ENCODE data around the gene NR2C1.
"Not testable (repeated sequence)": the region's sequence is repeated elsewhere in the genome, so short reads cannot be mapped to it uniquely, and the experiment has no call there.

The NR2C1 gene

GRCh38 chr12:95003921-95004272 is 69.5 kb downstream of the NR2C1 start:
- DNase-seq (ENCODE audit: insufficient read length, low spot score) (no peak), FAIRE-seq (no peak)
- TF ChIP-seq POLR2A (IDR thresholded peaks at IDR 0.05; ENCODE audit: low read depth, low read length), result no peak

GRCh38 chr12:95003213-95003920 is 70.1 kb downstream of the NR2C1 start, which contains the start of gene NDUFA12:
NDUFA12 (minus strand) TSS chr12:95003697; CDS start chr12:95003680, 17 bp downstream.
- FAIRE-seq (peak; percentile 97), DNase-seq (ENCODE audit: insufficient read length, low spot score) (peak; percentile 77)
- peak; percentile 86 for TF ChIP-seq POLR2A (IDR thresholded peaks at IDR 0.05; ENCODE audit: low read depth, low read length)

GRCh38 chr12:95002754-95003153 is 70.7 kb downstream of the NR2C1 start:
- no peak for DNase-seq (ENCODE audit: insufficient read length, low spot score)
- no peak for TF ChIP-seq POLR2A (IDR thresholded peaks at IDR 0.05; ENCODE audit: low read depth, low read length)
- FAIRE-seq, result peak; percentile 66

DNA sequence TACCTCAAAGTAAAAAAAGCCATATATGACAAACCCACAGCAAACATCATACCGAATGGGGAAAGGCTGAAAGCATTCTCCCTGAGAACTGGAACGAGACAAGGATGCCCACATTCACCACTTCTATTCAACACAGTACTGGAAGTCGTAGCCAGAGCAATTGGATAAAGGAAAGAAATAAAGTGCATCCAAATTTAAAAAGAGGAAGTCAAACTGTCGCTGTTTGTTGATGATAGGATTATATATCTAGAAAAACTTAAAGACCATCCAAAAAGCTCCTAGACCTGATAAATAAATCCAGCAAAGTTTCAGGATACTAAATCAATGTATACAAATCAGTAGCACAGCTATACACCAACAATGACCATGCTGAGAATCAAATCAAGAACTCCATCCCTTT is 75.1 kb downstream of the NR2C1 start:
- TF ChIP-seq POLR2A (IDR thresholded peaks at IDR 0.05; ENCODE audit: low read depth, low read length), result no peak
- DNase-seq (ENCODE audit: insufficient read length, low spot score), result no peak
- FAIRE-seq, result no peak

- FAIRE-seq (no peak), DNase-seq (ENCODE audit: insufficient read length, low spot score) (no peak)
- TF ChIP-seq POLR2A (IDR thresholded peaks at IDR 0.05; ENCODE audit: low read depth, low read length), result no peak
These were observed 75.7 kb downstream of the NR2C1 start for GRCh38 chr12:94997726-94998125.

DNA sequence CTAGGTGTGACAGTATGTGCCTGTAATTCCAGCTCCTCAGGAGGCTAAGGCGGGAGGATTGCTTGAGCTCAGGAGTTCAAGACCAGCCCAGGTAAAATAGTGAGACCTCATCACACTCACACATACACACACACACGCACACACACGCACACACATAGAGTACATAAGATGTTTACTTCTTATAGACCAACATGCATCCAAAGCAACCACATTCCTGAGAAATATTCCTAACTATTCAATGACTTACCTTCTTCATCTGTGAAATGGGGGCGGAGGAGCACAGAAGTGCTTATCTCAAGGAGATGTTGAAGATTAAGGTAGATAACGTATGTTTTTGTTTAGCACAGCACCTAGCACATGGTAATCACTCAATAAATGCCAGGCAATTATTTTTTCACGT is 76.4 kb downstream of the NR2C1 start:
- no peak for DNase-seq (ENCODE audit: insufficient read length, low spot score)
- TF ChIP-seq POLR2A (IDR thresholded peaks at IDR 0.05; ENCODE audit: low read depth, low read length), result no peak
- FAIRE-seq, result no peak

- peak; percentile 71 for DNase-seq (ENCODE audit: insufficient read length, low spot score)
- peak; percentile 99 for FAIRE-seq
- no peak for TF ChIP-seq POLR2A (IDR thresholded peaks at IDR 0.05; ENCODE audit: low read depth, low read length)
These were observed 79.1 kb downstream of the NR2C1 start for GRCh38 chr12:94994312-94994711.

DNA sequence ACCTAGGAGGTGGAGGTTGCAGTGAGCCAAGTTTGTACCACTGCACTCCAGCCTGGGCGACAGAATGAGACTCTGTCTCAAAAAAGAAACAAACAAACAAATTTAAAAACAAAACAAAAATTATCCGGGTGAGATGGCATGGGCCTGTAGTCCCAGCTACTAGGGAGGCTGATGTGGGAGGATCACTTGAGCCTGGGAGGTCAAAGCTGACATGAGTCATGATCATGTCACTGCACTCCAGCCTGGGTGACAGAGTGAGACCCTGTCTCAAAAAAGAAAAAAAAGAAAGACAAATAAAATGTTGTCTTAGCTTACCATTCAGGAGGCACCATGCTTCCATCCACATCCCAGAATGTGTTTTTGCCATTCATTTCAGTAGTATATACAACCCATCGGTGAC is 79.6 kb downstream of the NR2C1 start:
- not testable (repeated sequence) for FAIRE-seq; DNase-seq (ENCODE audit: insufficient read length, low spot score)

DNA sequence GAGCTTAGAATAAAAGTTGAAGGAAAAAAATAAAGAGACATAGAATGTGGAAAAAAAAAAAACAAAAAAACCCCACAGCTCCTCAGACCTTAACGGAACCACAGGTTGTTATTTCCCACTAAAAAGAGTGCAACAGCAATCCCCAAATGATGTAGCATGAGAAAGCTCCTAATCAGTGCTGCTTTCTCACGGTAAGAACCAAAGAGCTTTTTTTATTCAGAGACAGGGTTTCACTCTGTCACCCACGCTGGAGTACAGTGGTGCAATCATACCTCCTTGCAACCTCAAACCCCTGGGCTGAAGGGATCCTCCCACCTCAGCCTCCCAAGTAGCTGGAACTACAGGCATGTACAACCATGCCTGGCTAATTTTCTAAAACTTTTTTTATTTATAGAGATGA is 83.2 kb downstream of the NR2C1 start:
- TF ChIP-seq POLR2A (IDR thresholded peaks at IDR 0.05; ENCODE audit: low read depth, low read length), result no peak
- DNase-seq (ENCODE audit: insufficient read length, low spot score), result no peak
- no peak for FAIRE-seq

GRCh38 chr12:94988471-94988870 is 84.9 kb downstream of the NR2C1 start:
- DNase-seq (ENCODE audit: insufficient read length, low spot score), result no peak
- FAIRE-seq, result no peak
- TF ChIP-seq POLR2A (IDR thresholded peaks at IDR 0.05; ENCODE audit: low read depth, low read length), result no peak

DNA sequence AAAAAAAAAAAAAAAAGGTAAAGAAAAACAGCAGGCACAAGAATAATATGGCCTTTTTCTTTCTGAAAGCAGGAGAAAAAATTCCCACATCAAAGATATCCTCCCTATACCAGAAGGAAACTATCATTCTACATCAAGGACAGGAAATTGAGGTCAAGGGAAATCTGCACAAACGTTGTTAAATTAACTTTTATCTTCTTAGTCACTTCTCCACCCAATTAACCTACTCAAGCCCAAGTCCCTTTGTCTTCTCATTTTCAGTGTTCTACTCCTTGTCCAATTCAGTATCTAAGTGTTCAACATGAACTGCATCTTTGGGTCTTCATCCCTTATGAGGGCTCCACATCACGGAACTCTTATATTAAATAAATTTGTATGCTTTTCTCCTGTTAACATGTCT is 85.6 kb downstream of the NR2C1 start:
- FAIRE-seq, result no peak
- TF ChIP-seq POLR2A (IDR thresholded peaks at IDR 0.05; ENCODE audit: low read depth, low read length), result no peak

GRCh38 chr12:94987076-94987669 is 86.2 kb downstream of the NR2C1 start:
- no peak for TF ChIP-seq POLR2A (IDR thresholded peaks at IDR 0.05; ENCODE audit: low read depth, low read length)
- DNase-seq (ENCODE audit: insufficient read length, low spot score) (no peak), FAIRE-seq (no peak)

More for the DNA sequence above, 85.6 kb downstream of the NR2C1 start:
- DNase-seq (ENCODE audit: insufficient read length, low spot score), result no peak

- DNase-seq (ENCODE audit: insufficient read length, low spot score); FAIRE-seq: not testable (repeated sequence)
These were observed 88.3 kb downstream of the NR2C1 start for GRCh38 chr12:94985099-94985498.

- no peak for DNase-seq (ENCODE audit: insufficient read length, low spot score)
- FAIRE-seq, result peak; percentile 52
- TF ChIP-seq POLR2A (IDR thresholded peaks at IDR 0.05; ENCODE audit: low read depth, low read length), result no peak
These were observed 90.1 kb downstream of the NR2C1 start for GRCh38 chr12:94983321-94983720.

GRCh38 chr12:94982456-94982855 is 91.0 kb downstream of the NR2C1 start:
- DNase-seq (ENCODE audit: insufficient read length, low spot score), result no peak
- TF ChIP-seq POLR2A (IDR thresholded peaks at IDR 0.05; ENCODE audit: low read depth, low read length), result no peak
- FAIRE-seq, result no peak
